ENCODE measurements around the gene CAP1.
A peak's percentile ranks its signal among the peaks of the same experiment; 100 is the strongest.
"Not testable (repeated sequence)": the region's sequence is repeated elsewhere in the genome, so short reads cannot be mapped to it uniquely, and the experiment has no call there.

The CAP1 gene, protein sequence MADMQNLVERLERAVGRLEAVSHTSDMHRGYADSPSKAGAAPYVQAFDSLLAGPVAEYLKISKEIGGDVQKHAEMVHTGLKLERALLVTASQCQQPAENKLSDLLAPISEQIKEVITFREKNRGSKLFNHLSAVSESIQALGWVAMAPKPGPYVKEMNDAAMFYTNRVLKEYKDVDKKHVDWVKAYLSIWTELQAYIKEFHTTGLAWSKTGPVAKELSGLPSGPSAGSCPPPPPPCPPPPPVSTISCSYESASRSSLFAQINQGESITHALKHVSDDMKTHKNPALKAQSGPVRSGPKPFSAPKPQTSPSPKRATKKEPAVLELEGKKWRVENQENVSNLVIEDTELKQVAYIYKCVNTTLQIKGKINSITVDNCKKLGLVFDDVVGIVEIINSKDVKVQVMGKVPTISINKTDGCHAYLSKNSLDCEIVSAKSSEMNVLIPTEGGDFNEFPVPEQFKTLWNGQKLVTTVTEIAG

DNA sequence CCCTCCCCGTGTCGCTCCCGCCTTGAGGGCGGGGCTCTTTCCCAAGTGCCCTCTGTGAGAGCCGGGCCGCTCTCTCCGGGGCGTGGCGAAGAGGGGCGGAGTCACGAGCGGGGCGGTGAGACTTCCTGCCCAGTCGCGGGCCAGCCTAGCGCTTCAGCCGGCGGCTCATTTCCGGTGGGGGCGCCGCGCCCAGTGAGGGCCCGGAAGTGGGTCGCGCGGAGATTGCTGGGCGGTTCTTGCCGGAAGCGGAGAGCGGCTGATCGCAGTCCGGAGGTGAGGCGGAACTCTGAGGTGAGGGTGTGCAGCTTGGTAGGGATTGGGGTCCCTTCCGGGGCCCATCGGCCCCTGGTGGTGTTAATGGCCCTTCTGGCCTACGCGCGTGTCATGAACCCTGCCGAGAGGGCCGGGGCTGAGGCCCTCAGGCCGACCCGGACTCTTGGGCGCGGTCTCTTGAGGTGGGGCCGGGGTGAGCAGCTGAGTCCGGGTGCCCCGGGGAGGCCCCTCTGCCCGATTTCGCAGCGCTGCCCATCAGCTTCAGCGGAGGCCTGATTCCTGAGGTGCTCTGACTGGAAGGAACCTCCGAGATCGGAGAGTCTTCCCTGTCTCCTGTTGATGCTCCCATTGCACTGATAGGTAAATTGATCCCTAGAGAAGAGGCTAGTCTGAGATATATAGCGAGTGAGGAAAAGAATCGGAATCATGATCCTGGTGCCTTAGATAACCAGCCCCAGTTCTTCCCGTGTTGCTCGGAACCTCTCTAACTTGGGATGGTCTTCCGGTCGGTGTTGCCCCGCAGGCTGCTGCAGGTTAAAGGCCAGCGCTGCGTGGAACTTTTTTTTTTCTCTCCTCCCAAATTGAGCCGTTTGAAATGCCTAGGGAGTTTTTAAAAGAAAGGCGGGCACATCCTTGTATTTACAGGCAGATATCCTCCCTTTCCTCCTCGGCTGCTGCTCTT lies at the start of gene CAP1:
CAP1 (plus strand) TSS at position 219 of the 955 bp plus-strand sequence. CDS start 18,618 bp downstream, outside the sequence.
- peak; percentile 97 for DNase-seq

DNA sequence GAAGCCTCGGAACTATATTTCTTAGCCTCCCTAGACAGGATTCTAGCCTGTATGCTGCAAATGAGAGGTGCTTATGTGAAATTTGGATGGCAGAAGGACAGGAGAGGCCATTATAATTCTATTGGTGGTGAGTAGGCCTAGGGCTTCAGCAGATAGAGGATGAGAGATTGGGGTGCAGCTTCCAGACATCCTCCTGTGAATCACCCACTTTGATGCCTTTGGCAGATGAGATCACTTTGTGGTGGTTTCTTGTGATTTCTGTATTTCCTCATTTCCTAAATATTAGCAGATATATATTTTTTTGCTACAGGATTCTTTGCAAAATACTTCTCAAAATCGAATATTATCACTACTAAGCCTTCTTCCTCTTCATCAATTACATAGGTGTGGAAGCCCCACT lies 48.3 kb upstream of the CAP1 start:
- no peak for DNase-seq

DNA sequence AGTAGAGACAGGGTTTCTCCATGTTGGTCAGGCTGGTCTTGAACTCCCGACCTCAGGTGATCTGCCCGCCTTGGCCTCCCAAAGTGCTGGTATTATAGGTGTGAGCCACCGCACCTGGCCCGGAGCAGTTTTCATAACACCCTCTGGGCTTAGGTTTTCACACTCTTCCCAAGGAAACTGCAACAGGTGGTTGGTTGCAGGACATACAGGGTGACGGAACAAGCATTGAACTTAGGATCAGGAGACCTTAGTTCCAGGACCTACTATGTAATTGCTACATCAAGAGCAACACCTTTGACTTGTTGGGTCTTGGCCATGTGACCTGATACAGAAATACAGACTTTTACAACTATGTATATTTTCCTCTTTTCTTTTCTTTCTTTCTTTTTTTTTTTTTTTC lies 47.6 kb upstream of the CAP1 start:
- no peak for DNase-seq

DNA sequence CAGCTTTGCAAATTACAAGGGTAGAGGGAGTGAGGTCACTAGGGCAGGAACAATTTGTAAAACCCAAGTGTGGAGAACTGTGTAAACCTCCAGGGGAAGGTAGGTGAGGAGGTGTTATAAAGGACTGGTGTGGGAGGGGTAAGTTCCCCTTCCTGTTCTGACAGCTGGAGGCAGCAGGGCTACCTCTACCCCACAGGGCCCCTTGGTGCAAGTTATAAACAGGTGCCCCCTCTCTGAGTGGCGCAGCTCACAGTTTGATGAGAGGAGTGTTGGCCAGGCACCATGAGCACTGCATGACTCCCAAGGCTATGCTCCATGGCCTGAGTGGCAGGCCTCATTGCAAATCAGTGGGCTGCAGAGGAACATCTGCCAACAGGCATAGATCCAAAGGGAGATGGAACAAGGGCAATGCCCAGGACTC lies 44.5 kb upstream of the CAP1 start:
- no peak for DNase-seq

DNA sequence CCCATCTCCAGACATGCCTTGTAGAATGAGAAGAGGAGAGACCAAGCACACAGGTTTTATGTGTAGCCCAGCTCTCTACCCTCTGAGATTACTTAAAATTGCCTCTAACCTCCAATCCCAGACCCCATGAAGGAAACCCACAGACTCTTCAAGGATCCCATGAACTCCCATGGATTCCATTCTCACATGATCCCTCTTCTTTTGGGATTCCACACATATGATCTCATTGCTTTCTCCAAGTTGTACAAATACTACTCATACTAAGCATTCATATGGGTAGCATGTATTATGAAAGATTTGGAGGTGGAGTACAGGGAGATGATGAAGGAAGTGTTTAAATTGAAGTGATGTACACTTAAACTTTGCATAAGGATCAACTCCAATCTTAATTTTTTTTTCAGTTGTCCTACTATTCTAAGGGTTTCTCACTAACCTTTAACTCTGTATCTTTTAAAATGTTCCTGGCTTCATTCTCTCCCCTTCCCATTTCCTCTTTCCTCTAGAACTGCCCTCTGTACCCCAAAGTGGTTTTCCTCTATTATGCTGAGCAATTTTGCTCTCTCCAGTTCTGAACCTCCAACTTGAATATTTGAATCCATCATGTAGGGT lies 44.0 kb upstream of the CAP1 start:
- DNase-seq: peak; percentile 47

DNA sequence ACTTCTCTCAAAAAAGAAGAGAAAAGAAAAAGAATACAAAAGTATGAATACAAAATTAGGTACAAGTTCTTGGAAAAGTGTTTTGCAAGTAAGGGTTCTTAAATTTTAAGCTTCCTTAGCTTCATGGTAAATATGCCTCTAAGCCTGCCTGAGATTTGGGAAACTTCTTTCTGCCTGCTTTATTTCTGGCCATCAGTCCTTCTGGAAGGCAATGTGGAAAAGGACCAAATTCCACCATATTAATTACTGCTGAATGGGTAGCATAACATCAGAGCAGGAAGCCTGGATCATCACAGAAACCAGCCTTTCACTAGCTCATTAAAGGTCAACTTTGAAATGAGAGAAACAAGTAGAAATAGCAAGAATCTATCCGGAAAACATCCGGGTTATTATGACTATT lies 39.1 kb upstream of the CAP1 start:
- DNase-seq: no peak

DNA sequence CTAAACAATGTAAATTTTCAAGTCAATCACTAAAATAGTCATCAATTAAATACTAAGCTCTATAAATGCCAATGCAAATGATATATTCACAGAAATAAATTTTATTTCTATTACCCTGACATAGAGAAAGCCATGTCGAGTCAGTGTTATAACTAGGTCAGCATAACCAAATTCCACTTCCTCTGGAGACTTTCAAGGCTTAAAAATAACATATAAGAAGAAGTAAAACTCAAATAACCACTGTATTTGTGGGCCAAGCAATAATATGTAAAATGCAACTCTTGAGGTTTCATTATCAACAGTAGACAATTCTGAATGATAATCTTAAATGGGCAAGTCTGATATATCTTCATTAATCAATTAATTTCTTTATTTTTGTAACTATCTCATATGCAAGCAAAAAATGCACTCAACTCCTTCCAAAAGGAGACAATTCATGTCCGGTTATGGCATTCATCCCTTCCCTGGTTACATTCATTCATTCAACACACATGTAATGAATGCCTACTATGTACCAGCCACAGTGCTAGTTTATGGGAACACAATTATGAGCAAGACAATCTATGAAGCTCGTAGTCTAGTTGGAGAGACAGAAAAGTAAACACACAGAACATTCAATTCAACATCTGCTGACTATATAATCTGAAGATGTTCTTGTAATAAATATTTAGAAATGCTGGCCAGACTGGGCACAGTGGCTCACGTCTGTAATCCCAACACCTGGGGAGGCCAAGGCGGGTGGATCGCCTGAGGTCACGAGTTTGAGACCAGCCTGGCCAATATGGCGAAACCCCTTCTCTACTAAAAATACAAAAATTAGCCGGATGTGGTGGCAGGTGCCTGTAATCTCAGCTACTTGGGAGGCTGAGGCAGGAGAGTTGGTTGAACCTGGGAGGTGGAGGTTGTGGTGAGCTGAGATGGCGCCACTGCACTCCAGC lies 37.1 kb upstream of the CAP1 start:
- DNase-seq: no peak

DNA sequence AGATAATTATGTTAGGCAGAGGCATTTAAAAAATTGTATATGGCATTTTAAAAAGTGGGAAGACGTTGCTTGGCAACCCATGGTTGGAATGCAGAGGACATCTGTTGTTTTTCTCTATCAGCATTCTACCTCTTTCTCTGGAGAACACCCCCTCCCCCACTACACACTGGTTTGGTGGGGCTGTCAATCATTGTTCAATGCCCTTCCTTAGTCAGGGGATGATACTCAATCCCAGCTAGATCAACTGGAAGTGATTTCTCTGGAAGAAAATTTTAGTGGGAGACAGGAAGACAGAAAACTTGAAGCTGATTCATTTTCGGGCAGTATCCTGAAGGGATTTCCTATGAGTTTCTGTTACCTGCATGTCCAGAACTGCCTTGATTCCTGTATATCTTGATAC lies 35.7 kb upstream of the CAP1 start:
- DNase-seq: no peak

DNA sequence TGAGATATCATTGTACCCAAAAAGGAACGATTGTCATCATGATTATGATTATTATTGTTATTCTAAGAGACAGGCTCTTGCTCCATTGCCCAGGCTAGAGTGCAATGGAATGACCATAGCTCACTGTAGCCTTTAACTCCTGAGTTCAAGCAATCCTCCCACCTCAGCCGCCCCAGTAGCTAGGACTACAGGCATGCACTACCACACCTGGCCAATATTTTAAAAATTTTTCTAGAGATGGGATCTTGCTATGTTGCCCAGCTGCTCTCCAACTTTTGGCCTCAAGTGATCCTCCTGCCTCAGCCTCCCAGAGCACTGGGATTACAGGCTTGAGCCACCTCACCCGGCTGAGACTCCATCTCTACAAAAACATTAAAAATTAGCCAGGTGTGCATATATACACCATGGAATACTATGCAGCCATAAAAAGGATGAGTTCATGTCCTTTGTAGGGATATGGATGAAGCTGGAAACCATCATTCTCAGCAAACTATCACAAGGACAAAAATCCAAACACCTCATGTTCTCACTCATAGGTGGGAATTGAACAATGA lies 33.0 kb upstream of the CAP1 start:
- DNase-seq: not testable (repeated sequence)

DNA sequence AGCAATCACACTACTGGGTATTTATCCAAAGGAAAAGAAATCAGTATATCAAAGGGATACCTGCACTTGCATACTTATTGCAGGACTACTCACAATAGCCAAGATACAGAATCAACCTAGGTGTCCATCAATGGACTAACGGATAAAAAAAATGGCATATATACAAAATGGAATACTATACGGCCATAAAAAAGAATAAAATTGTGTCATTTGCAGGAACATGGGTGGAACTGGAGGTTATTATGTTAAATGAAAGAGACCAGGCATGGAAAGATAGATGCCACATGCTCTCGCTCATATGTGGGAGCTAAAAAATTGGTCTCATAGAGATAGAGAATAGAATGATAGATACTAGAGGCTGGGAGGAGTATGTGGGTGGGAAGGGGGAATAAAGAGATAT lies 29.3 kb upstream of the CAP1 start:
- no peak for DNase-seq

DNA sequence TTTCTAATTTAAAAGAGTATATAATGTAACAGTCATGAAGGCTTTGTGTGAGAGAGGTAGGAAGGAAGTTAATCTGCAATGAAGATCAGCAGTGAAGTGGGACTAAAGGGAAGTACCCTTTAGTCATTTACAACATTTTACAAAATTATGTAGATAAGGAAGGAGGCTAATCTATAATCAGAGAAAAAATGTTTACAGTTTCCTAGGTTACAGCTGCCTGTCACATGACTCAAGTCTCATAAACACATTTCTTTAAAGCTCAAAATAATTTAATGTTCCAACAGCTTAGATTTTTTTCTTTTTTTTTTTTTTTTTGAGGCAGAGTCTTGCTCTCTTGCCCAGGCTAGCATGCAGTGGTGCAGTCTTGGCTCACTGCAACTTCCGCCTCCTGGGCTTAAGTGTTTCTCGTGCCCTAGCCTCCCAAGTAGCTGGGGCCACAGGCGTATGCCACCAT lies 26.2 kb upstream of the CAP1 start:
- peak; percentile 26 for DNase-seq

DNA sequence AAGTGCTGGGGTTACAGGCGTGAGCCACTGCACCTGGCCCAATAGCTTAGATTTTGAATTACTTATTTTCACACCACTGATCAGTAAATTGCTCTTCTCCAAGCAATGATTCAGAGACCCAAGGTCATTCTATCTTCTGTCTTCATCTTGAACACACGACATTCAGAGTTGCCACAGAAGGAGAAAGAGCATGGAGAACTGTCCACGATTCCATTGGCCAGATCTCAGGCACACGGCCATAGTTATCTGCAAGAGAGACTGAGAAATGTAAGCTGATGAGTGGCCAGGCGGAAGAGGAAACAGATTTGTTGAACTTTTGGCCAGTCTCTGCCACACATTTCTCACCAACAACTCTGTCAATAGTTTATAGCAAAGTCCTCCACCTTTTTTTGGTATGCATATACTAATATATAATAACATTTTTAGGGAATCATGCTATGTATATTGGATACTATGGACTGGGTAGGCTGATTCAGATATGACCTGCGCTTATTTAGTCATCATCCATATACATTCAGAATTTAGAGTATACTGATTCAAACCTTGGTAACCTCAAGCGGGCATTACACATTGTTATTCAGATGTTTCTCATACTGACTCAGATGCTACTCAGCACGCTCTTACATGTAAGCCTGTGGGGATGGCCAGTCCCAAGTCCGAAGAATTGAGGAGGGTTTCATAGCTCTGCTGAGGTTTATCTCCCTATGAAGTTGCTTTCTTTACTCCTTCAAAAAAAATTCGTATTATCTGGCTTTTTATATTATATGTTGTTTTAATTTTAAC lies 25.5 kb upstream of the CAP1 start:
- DNase-seq: peak; percentile 93

DNA sequence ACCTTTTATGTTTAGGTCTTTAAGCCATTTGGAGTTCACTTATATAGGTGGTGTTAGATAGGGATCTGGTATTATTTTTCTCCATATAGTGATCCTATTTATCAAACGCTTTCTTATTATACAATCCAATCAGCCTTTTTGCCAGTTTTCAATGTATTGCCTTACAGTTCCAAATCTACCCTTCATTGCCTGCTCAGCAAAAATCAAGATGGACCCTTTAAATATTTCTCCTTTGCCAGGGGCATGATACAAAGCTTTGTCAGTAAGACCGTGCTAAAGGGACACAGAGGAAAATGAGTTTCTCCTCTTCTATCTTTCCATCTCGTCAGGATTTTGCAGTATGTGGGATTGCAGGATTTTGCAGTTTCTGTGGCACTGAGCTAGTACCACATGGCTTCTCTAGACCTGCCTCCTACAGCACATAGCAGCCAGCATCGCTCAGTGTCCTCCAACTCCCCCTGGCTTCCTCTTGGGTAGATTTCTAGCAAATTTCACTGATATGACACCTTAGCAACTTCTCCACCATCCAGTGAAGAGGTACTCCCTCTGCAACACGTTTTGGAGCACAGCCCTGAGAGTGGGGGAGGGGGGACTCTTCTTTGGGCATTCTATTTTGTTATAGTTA lies 22.5 kb upstream of the CAP1 start:
- DNase-seq: no peak

DNA sequence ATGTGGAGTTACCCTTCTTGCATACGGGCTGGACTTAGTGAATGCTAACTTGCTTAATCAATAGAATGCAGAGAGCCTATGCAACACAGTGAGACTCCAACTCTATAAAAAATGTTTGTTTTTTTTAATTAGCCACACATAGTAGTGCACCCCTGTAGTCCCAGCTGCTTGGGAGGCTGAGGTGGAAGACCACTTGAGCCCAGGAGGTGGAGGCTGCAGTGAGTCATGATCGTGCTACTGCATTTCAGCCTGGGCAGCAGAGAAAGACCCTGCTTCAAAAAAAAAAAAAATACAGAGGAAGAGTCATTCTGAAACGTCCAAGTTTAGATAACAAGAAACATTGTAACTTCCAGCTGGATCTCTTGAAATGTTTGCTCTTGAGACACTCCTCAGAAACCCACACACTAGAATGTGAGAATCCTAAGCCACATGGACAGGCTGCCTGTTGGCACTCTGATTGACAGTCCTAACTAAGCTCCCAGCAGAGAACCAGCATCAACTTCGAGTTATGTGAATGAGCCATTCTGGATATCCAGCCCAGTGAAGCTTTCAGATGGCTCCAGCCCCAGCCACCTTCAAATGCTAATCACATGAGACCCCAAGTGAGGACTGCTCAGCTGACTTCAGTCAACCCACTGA lies 20.0 kb upstream of the CAP1 start:
- DNase-seq: no peak

DNA sequence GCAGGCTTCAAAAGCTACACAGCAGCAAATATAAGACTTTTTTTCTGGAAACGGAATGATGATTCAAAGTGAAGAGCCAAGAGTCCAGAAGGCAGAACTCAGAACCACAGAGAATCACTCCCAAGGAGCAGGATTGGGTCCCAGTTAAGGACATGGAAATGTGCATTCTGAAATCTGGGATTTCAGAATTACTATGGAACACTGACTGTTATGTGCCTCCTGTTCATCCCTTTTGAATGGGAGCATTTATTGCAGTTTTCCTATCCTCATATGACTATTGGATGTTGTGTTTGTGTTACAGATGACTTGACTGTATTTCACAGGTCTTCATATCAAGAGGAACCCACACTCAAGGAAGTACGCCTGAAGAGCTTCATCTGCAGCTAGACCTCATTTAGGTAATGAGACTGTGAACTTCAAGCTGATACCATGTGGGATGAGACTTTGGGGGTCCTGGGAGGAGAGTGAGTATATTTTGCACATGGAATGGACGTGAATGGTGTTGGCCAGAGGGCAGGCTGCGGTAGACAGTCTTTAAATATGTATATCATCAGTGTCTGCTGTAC lies 17.1 kb upstream of the CAP1 start:
- DNase-seq: no peak

DNA sequence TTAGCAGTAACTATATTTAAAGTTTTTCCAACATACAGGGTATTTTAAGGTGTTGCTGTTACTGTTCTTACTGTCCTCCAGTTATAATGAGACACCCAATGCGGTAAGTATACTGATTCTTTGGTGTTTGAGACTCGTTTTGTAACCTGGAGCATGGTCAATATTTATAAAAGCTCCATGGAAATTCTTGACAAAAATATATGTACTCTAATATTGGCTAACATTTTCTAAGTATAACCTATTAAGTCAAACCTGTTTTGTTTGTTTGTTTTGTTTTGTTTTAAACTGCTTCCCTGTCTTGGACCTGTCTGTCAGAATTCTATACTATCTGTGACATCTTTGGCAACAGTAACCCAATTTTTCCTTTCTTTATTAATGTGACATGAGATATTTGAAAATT lies 15.9 kb upstream of the CAP1 start:
- no peak for DNase-seq

DNA sequence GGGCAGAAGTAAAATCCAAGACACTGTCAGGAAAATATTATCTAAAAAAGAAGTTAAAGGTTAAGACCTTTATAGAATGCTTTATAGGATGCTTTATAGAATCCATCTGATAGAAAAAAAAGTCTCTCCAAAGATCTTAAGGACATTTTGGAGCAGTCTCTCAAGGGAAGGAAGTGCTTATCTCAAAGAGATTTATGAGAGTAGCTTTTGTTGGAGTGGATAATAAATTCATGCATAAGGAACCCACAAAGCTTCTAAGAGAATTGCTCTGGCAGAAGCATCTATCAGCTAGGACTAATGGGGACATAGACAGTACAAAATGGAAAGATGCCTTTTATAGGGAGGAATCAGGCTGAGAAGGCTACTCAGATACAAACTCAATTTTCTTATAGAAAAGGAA lies 12.9 kb upstream of the CAP1 start:
- no peak for DNase-seq

DNA sequence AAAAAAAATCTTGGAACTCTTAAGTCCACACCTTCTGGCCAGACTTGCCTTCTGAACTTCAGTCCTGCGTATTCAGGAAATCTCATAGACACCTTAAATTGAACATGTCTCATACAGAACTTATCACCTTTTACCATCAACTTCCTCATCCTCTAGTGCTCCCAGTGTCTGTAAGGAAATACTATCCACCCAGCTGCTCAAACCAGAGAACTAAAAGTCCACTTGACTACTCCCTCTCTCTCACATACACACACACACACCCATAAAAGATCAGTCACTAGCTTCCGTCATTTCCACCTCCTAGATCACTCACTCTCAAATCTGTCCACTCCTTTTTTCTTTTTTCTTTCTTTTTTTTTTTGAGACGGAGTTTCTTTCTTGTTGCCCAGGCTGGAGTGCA lies 10.9 kb upstream of the CAP1 start:
- DNase-seq: no peak

DNA sequence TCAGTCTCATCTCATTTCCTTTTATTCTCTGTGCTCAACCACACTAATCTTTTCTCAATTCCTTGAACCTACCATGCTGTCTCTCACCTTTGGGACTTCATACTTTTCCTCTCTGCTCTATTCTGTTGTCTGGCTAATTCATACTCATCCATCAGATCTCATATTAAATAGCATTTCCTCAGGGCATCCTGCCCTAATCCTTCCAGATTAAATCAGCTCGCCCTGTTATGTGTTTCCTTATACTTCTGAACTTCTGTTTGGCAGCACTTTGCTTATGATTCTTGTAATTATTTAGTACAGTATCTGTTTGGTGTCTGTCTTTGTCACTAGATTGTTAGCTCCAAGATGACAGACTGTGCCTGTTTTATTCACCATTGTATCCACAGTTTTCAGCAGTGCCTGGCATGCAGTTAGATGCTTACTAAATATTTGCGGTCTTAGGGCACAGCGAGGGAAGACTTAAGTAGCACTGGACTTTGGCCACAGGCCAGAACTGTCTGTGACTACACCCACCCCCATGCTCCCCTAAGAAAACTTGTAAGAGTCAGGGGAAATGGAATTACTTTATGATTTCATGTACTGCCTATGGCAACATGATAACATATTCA lies 9.9 kb upstream of the CAP1 start:
- DNase-seq: no peak
